Glutamatergic neuron (in vitro differentiated cells): ENCODE measurements around the gene XG. TPM values are rescaled to one million over a fixed set of nuclear protein-coding genes. Genes with fewer than 3 reads are reported as not detected.

ENCODE experiments used
- DNase-seq: peaks from one replicate; pipeline ENCODE4 v3.0.0; 2022
- H3K27ac Mint-ChIP-seq: one replicate; pipeline ENCODE4 v1.8.0; 2020; ENCODE audit warnings: mild to moderate bottlenecking, mixed read lengths, inconsistent platforms; ENCODE audit not compliant: unreplicated experiment
- H3K27me3 Mint-ChIP-seq: one replicate; pipeline ENCODE4 v1.8.0; 2020; ENCODE audit warnings: mild to moderate bottlenecking, moderate library complexity, mixed read lengths, inconsistent platforms; ENCODE audit not compliant: unreplicated experiment
- H3K36me3 Mint-ChIP-seq: one replicate; pipeline ENCODE4 v1.8.0; 2020; ENCODE audit warnings: mild to moderate bottlenecking, mixed read lengths, inconsistent platforms; ENCODE audit not compliant: unreplicated experiment
- H3K4me1 Mint-ChIP-seq: one replicate; pipeline ENCODE4 v1.8.0; 2020; ENCODE audit warnings: mild to moderate bottlenecking, low read depth, mixed read lengths, inconsistent platforms; ENCODE audit not compliant: unreplicated experiment
- H3K4me3 Mint-ChIP-seq: one replicate; pipeline ENCODE4 v1.8.0; 2020; ENCODE audit warnings: mild to moderate bottlenecking, mixed read lengths, inconsistent platforms; ENCODE audit not compliant: unreplicated experiment
- H3K9me3 Mint-ChIP-seq: one replicate; pipeline ENCODE4 v1.8.0; 2020; ENCODE audit warnings: mild to moderate bottlenecking, moderate library complexity, mixed read lengths, inconsistent platforms; ENCODE audit not compliant: unreplicated experiment
- CTCF ChIP-seq: fragments of 200-600 bp; sonication (generic); IDR thresholded peaks from one replicate; pipeline ENCODE4 v1.5.0; 2021; ENCODE audit not compliant: partially characterized antibody, unreplicated experiment
- total RNA-seq: library from RNA; stranded (reverse); fragmentation: NEBNext Ultra II Directional; extraction: Animal tissue kit (Norgen Biotek cat#: 25700); gene quantifications from one replicate; pipeline ENCODE4 v1.2.1, GENCODE V29; 2021; ENCODE audit not compliant: unreplicated experiment

Gene XG
- total RNA-seq, 1 donor from 2014 or later = not detected

DNA sequence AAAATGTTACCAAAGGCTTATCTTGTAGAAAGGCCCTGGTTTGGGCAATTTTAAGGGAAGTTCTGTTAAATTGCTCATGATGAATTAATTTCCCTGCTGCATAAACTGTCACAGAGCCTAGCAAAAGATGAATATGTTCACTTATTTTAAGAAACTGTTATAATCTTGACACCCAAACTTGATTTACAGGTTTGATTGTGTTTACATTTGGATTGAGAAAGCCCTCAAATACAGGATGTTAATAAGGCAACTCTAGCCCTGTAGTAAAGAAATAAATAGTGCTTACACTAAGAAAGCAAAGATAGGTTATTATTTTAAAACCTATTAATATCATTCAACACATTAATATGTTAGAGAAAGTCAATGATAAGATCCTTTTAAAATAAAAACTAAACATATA, 95.2 kb downstream of the XG start:
- H3K4me1 Mint-ChIP-seq = peaks cover 2% of the 10 kb centered on the region
- H3K27ac Mint-ChIP-seq = no peak overlapping the region
- H3K27me3 Mint-ChIP-seq = peaks cover 1% of the 10 kb centered on the region
- TF ChIP-seq CTCF = no peak
- no peaks in the 10 kb centered on the region for H3K36me3 Mint-ChIP-seq
- H3K9me3 Mint-ChIP-seq = peaks cover 2% of the 10 kb centered on the region
- DNase-seq = no peak
- H3K4me3 Mint-ChIP-seq = no peak overlapping the region

GRCh38 chrX:2848871-2849301, 97.0 kb downstream of the XG start:
- DNase-seq = no peak
- Mint-ChIP-seq H3K4me1 (peaks cover 2% of the 10 kb centered on the region), H3K36me3 (no peaks in the 10 kb centered on the region), H3K27me3 (peaks cover 1% of the 10 kb centered on the region), H3K4me3 (no peak overlapping the region), H3K27ac (no peak overlapping the region), H3K9me3 (peaks cover 2% of the 10 kb centered on the region)
- no peak for TF ChIP-seq CTCF

DNA sequence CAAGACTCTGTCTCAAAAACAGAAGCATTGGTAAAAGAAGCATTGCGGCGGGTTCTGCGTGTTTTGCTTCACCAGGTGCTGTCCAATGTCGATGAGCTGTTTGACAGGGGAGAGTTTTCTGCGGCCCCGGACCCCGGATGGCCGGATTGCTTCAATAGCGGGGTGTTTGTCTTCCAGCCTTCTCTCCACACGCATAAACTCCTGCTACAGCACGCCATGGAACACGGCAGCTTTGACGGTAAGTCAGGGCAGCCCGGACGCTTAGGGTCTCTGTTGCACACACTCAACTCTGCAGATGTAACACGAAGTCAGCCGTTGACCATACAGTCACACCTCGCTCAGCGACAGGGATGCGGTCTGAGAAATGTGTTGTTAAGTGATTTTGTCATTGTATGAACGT, 103.1 kb downstream of the XG start:
- Mint-ChIP-seq H3K27ac (no peak overlapping the region), H3K36me3 (no peaks in the 10 kb centered on the region), H3K4me3 (no peak overlapping the region), H3K27me3 (no peaks in the 10 kb centered on the region), H3K9me3 (no peaks in the 10 kb centered on the region), H3K4me1 (no peaks in the 10 kb centered on the region)
- no peak for TF ChIP-seq CTCF
- no peak for DNase-seq

- no peak for TF ChIP-seq CTCF
- no peak overlapping the region for H3K4me3 Mint-ChIP-seq
- H3K27me3 Mint-ChIP-seq = no peaks in the 10 kb centered on the region
- DNase-seq = no peak
- no peaks in the 10 kb centered on the region for H3K9me3 Mint-ChIP-seq
- no peaks in the 10 kb centered on the region for H3K36me3 Mint-ChIP-seq
- H3K27ac Mint-ChIP-seq = no peak overlapping the region
- H3K4me1 Mint-ChIP-seq = no peaks in the 10 kb centered on the region
These were observed 103.9 kb downstream of the XG start for GRCh38 chrX:2855761-2856160.

GRCh38 chrX:2857566-2857965, 105.7 kb downstream of the XG start:
- Mint-ChIP-seq H3K27ac (no peak overlapping the region), H3K4me3 (no peak overlapping the region), H3K9me3 (peaks cover 1% of the 10 kb centered on the region), H3K36me3 (no peaks in the 10 kb centered on the region), H3K27me3 (peaks cover 2% of the 10 kb centered on the region), H3K4me1 (no peaks in the 10 kb centered on the region)
- DNase-seq = no peak
- TF ChIP-seq CTCF = no peak
